Small intestine (tissue), 7 donors: ENCODE measurements around the gene GPR137B. TPM values are rescaled to one million over a fixed set of nuclear protein-coding genes. Genes with fewer than 3 reads are reported as not detected.
A peak's percentile ranks its signal among the peaks of the same experiment; 100 is the strongest.
"Not testable (repeated sequence)": the region's sequence is repeated elsewhere in the genome, so short reads cannot be mapped to it uniquely, and the experiment has no call there.

ENCODE experiments used
- DNase-seq, 2 donors: peaks; one replicate each; pipeline versions ENCODE4 v3.0.0 to v3.0.0-alpha.2; 2013
- FAIRE-seq: peaks from 2 replicates; lab custom pipeline; 2012; peaks lifted over from hg19 to GRCh38; lab: Jason Lieb, UNC
- H3K27ac ChIP-seq, 3 donors: one replicate each; pipeline ENCODE4 v1.5.1; 2013; ENCODE audit warnings: low read length in 2 of 3, mild to moderate bottlenecking in 2 of 3, control low read depth in 1 of 3, inconsistent platforms in 1 of 3, low read depth in 1 of 3, moderate library complexity in 1 of 3
- H3K27me3 ChIP-seq, 3 donors: one replicate each; pipeline ENCODE4 v1.6.1; 2013; ENCODE audit warnings: low read length in 3 of 3, inconsistent platforms in 1 of 3; ENCODE audit not compliant: control insufficient read depth in 3 of 3, insufficient read depth in 3 of 3
- H3K36me3 ChIP-seq, 3 donors: one replicate each; pipeline ENCODE4 v1.6.1; 2013; ENCODE audit warnings: low read length in 3 of 3, inconsistent platforms in 1 of 3, low read depth in 1 of 3, mild to moderate bottlenecking in 1 of 3, moderate library complexity in 1 of 3; ENCODE audit not compliant: control insufficient read depth in 3 of 3, insufficient read depth in 2 of 3
- H3K4me1 ChIP-seq, 3 donors: one replicate each; pipeline ENCODE4 v1.6.1; 2013; ENCODE audit warnings: low read length in 2 of 3, inconsistent platforms in 1 of 3, low read depth in 1 of 3, mild to moderate bottlenecking in 1 of 3, moderate library complexity in 1 of 3; ENCODE audit not compliant: control insufficient read depth in 3 of 3, insufficient read depth in 2 of 3
- H3K4me3 ChIP-seq, 3 donors: one replicate each; pipeline ENCODE4 v1.5.1; 2013; ENCODE audit warnings: low read length in 3 of 3, control low read depth in 1 of 3, inconsistent platforms in 1 of 3, low read depth in 1 of 3, mild to moderate bottlenecking in 1 of 3, moderate library complexity in 1 of 3
- H3K9me3 ChIP-seq, 2 donors: one replicate each; pipeline ENCODE4 v1.6.1; 2013; ENCODE audit warnings: low read depth in 1 of 2, low read length in 1 of 2; ENCODE audit not compliant: control insufficient read depth in 2 of 2, insufficient read depth in 1 of 2
- WGBS, 3 donors: extraction: QIAGEN DNeasy Blood & Tissue Kit; methylation state at CpG; one replicate each; pipeline ENCODE4 v1.1.7; 2013; 5-methylcytosine and 5-hydroxymethylcytosine counted together
- polyA plus RNA-seq, 4 donors: library from polyadenylated mRNA; stranded (reverse) in 3 of 4; unstranded in 1 of 4; fragments of 200-250 nt in 3 of 4; fragments of 120-200 nt in 1 of 4; gene quantifications; one replicate each; pipeline versions ENCODE4 v1.2.1 to v1.2.3, GENCODE V29; 2013
- donor health status: healthy with polysubstance abuse.
- donor health status: control.
- donor health status: control.
- donor health status: Bipolar disorder and iron deficiency.
- donor health status: healthy.

GPR137B gene
- polyA plus RNA-seq, 4 donors, result 2.0 to 8.2 (median 5.7) TPM

- Histone ChIP-seq H3K27ac (peak overlapping the region in 2 of 3 donors; percentile 1 to 43), H3K36me3 (peaks cover 0 to 3% (median 0%) of the 10 kb centered on the region in 3 donors), H3K4me3 (no peak overlapping the region), H3K9me3 (peaks cover 0 to 10% of the 10 kb centered on the region in 2 donors), H3K4me1 (peaks cover 0 to 14% (median 6%) of the 10 kb centered on the region in 3 donors), H3K27me3 (no peaks in the 10 kb centered on the region)
- FAIRE-seq (no peak), DNase-seq (peak in 1 of 2 donors; percentile 53)
- 72 to 84% (median 77%) methylated on average over 18 of the region's 18 CpGs for WGBS, 3 donors
Observed at GRCh38 chr1:236156512-236157208, 14.3 kb downstream of the GPR137B start.

- not testable (repeated sequence) for H3K27ac ChIP-seq, DNase-seq, H3K36me3 ChIP-seq, H3K27me3 ChIP-seq, FAIRE-seq, H3K4me3 ChIP-seq
- Histone ChIP-seq H3K9me3 (peaks cover 0 to 19% of the 10 kb centered on the region in 2 donors), H3K4me1 (peaks cover 0 to 22% (median 6%) of the 10 kb centered on the region in 3 donors)
- 77 to 85% (median 82%) methylated on average over 9 of the region's 9 CpGs for WGBS, 3 donors
Observed at GRCh38 chr1:236158072-236158471, 15.7 kb downstream of the GPR137B start.

- FAIRE-seq, result no peak
- no peak overlapping the region for H3K27ac ChIP-seq
- peaks cover 0 to 19% of the 10 kb centered on the region in 2 donors for H3K9me3 ChIP-seq
- 81 to 87% (median 85%) methylated on average over 2 of the region's 2 CpGs for WGBS, 3 donors
- no peak overlapping the region for H3K4me3 ChIP-seq
- peaks cover 0 to 3% (median under 1%) of the 10 kb centered on the region in 3 donors for H3K36me3 ChIP-seq
- DNase-seq, result no peak
- no peaks in the 10 kb centered on the region for H3K27me3 ChIP-seq
- H3K4me1 ChIP-seq, result peaks cover 0 to 22% (median 6%) of the 10 kb centered on the region in 3 donors
Observed at GRCh38 chr1:236158719-236159118, 16.4 kb downstream of the GPR137B start.

GRCh38 chr1:236159704-236160539, 17.6 kb downstream of the GPR137B start:
- peaks cover 0 to 19% of the 10 kb centered on the region in 2 donors for H3K9me3 ChIP-seq
- FAIRE-seq, result no peak
- peak; percentile 92 to 95 for DNase-seq
- peaks cover 0 to 4% (median 3%) of the 10 kb centered on the region in 3 donors for H3K36me3 ChIP-seq
- 31 to 61% (median 33%) methylated on average over 19 of the region's 19 CpGs for WGBS, 3 donors
- no peaks in the 10 kb centered on the region for H3K27me3 ChIP-seq
- H3K4me1 ChIP-seq, result peaks cover 0 to 22% (median 6%) of the 10 kb centered on the region in 3 donors
- H3K27ac ChIP-seq, result peak overlapping the region in 2 of 3 donors; percentile 47 to 70
- H3K4me3 ChIP-seq, result no peak overlapping the region

- Histone ChIP-seq H3K9me3 (peaks cover 0 to 19% of the 10 kb centered on the region in 2 donors), H3K4me1 (peaks cover 0 to 22% (median 6%) of the 10 kb centered on the region in 3 donors), H3K27me3 (no peaks in the 10 kb centered on the region), H3K36me3 (peaks cover 0 to 4% (median 3%) of the 10 kb centered on the region in 3 donors), H3K27ac (peak overlapping the region in 1 of 3 donors; percentile 43), H3K4me3 (no peak overlapping the region)
- FAIRE-seq (no peak), DNase-seq (no peak)
- WGBS, 3 donors, result 83 to 93% (median 87%) methylated on average over 10 of the region's 10 CpGs
Observed at GRCh38 chr1:236160540-236161127, 18.3 kb downstream of the GPR137B start.

GRCh38 chr1:236161230-236161629, 18.9 kb downstream of the GPR137B start:
- peaks cover 0 to 4% (median 1%) of the 10 kb centered on the region in 3 donors for H3K36me3 ChIP-seq
- no peaks in the 10 kb centered on the region for H3K27me3 ChIP-seq
- peaks cover 0 to 22% (median 6%) of the 10 kb centered on the region in 3 donors for H3K4me1 ChIP-seq
- peaks cover 0 to 19% of the 10 kb centered on the region in 2 donors for H3K9me3 ChIP-seq
- no peak for DNase-seq
- no peak overlapping the region for H3K27ac ChIP-seq
- WGBS, 3 donors, result 82 to 95% (median 86%) methylated on average over 9 of the region's 9 CpGs
- no peak for FAIRE-seq
- no peak overlapping the region for H3K4me3 ChIP-seq

- H3K27ac ChIP-seq, FAIRE-seq, H3K27me3 ChIP-seq, H3K4me3 ChIP-seq, H3K36me3 ChIP-seq, DNase-seq: not testable (repeated sequence)
- 94 to 95% (median 95%) methylated on average over 3 of the region's 3 CpGs for WGBS, 3 donors
- peaks cover 0 to 22% (median 6%) of the 10 kb centered on the region in 3 donors for H3K4me1 ChIP-seq
- peaks cover 0 to 19% of the 10 kb centered on the region in 2 donors for H3K9me3 ChIP-seq
Observed at GRCh38 chr1:236161755-236162154, 19.4 kb downstream of the GPR137B start.
